Spleen (tissue), 11 donors: ENCODE measurements around the gene OPRL1. TPM values are rescaled to one million over a fixed set of nuclear protein-coding genes. Genes with fewer than 3 reads are reported as not detected.

Source experiments
- DNase-seq: peaks from one replicate; pipeline ENCODE4 v3.0.0-alpha.2; 2020
- H3K27ac ChIP-seq, 8 donors: fragments of 200-600 bp; sonication (generic) in 7 of 8; 1 replicate in 4 of 8; 2 replicates in 4 of 8; pipeline versions ENCODE4 v1.5.0 to v1.8.0; 2016 to 2021; ENCODE audit warnings: inconsistent platforms in 4 of 8, mild to moderate bottlenecking in 4 of 8, moderate library complexity in 1 of 8
- H3K27me3 ChIP-seq, 7 donors: fragments of 200-600 bp; sonication (generic) in 6 of 7; replicated peaks in 1 of 7; 1 replicate in 4 of 7; 2 replicates in 3 of 7; pipeline versions ENCODE4 v1.5.0 to v1.8.0; 2016 to 2021; ENCODE audit warnings: inconsistent platforms in 3 of 7, mild to moderate bottlenecking in 1 of 7
- H3K36me3 ChIP-seq, 6 donors: fragments of 200-600 bp; sonication (generic) in 5 of 6; 1 replicate in 4 of 6; 2 replicates in 2 of 6; pipeline versions ENCODE4 v1.5.0 to v1.8.0; 2016 to 2021; ENCODE audit warnings: inconsistent platforms in 2 of 6
- H3K4me1 ChIP-seq, 6 donors: fragments of 200-600 bp; sonication (generic) in 5 of 6; 1 replicate in 3 of 6; 2 replicates in 3 of 6; pipeline versions ENCODE4 v1.5.0 to v1.8.0; 2016 to 2021; ENCODE audit warnings: inconsistent platforms in 3 of 6
- H3K4me3 ChIP-seq, 8 donors: fragments of 200-600 bp; sonication (generic) in 7 of 8; 1 replicate in 4 of 8; 2 replicates in 4 of 8; pipeline versions ENCODE4 v1.5.0 to v1.8.0; 2016 to 2021; ENCODE audit warnings: inconsistent platforms in 4 of 8, mild to moderate bottlenecking in 4 of 8, moderate library complexity in 2 of 8
- H3K9me3 ChIP-seq, 8 donors: fragments of 200-600 bp; sonication (generic) in 7 of 8; 1 replicate in 4 of 8; 2 replicates in 4 of 8; pipeline versions ENCODE4 v1.5.0 to v1.8.0; 2016 to 2021; ENCODE audit warnings: inconsistent platforms in 4 of 8
- POLR2A ChIP-seq, 3 donors: fragments of 450-650 bp; IDR thresholded peaks; one replicate each; pipeline ENCODE4 v1.5.1; 2017; ENCODE audit warnings: antibody characterized with exemption in 3 of 3, mild to moderate bottlenecking in 1 of 3
- POLR2AphosphoS5 ChIP-seq, 3 donors: sonication (generic); formaldehyde crosslinking; IDR thresholded peaks; one replicate each; pipeline ENCODE4 v1.5.1; 2017; ENCODE audit warnings: antibody characterized with exemption in 3 of 3
- WGBS, 5 donors: extraction: QIAGEN DNeasy Blood & Tissue Kit in 3 of 5; methylation state at CpG; one replicate each; pipeline versions ENCODE4 v1.1.5 to v1.1.7; 2013 to 2018; 5-methylcytosine and 5-hydroxymethylcytosine counted together
- intact Hi-C: fragments of 100-400 bp; cut with DNase I; formaldehyde crosslinking; loops from one replicate; pipeline ENCODE4 v1.15.0; 2023; ENCODE audit warnings: low total_unique reads
- polyA plus RNA-seq, 3 donors: library from polyadenylated mRNA; stranded (reverse); fragments of 200-250 nt; gene quantifications; one replicate each; pipeline ENCODE4 v1.2.1, GENCODE V29; 2013
- total RNA-seq, 7 donors: library from RNA; depleted of rRNA in 3 of 7; stranded (reverse); fragments of >200 nt in 3 of 7; fragmentation: NEBNext Ultra II Directional in 4 of 7; extraction: Animal tissue kit (Norgen Biotek cat#: 25700) in 4 of 7; gene quantifications; one replicate each; pipeline versions ENCODE4 v1.1.0 to v1.2.1, GENCODE V29; 2016 to 2021
- TF ChIP-seq, protein P1 (sequence below), 11 experiments: fragments of 200-600 bp in 7 of 11; fragments of 450-650 bp in 4 of 11; sonication (generic) in 4 of 11; IDR thresholded peaks in 8 of 11; conservative IDR thresholded peaks in 3 of 11; 1 replicate in 7 of 11; 2 replicates in 4 of 11; pipeline versions ENCODE4 v1.4.0 to v1.8.0; 2016 to 2021; ENCODE audit warnings: antibody characterized with exemption in 11 of 11, inconsistent platforms in 4 of 11, mild to moderate bottlenecking in 1 of 11
- donor health status: healthy with polysubstance abuse.
- donor health status: DM: no; HTN: no; CAD: no; lungs with moderate emphysema.
- donor health status: DM: no; HTN: no; CAD: no.
- donor health status: Bipolar disorder and iron deficiency.
- donor health status: healthy.
- donor health status: DM: no; HTN: no; CAD: no.
- donor health status: DM: yes; HTN: yes; CAD: no.

The OPRL1 gene
- total and polyA plus RNA-seq, 10 donors, result 1.9 to 7.9 (median 5.0) TPM

DNA sequence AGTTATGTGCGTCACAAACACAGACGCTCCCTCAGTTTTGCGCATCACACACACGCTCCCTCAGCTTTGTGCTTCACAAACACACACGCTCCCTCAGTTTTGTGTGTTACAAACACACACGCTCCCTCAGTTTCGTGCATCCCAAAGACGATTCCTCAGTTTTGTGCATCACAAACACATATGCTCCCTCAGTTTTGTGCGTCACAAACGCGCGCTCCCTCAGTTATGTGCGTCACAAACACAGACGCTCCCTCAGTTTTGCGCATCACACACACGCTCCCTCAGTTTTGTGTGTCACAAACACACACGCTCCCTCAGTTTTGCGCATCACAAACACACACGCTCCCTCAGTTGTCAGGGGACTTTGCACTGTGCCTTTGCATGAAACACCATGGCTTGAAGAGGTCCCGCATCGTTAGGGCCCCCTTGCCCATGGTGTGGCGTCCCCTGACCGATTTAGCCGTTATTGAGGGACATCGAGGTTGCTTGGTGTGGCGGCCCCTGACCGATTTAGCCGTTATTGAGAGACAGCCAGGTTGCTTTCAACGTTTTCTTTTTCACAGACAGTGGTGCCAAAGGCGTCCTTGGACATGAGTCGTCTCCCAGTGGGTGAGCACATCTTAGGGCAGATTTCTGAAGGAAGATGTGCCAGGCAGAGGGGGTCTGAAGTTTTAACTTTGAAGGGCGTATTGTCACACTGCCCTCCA lies 56.3 kb downstream of the OPRL1 start:
- Histone ChIP-seq H3K4me3 (no peak overlapping the region), H3K27ac (no peak overlapping the region), H3K27me3 (peaks cover 0 to 29% (median 4%) of the 10 kb centered on the region in 7 donors), H3K9me3 (no peaks in the 10 kb centered on the region), H3K4me1 (no peaks in the 10 kb centered on the region), H3K36me3 (no peaks in the 10 kb centered on the region)
- TF ChIP-seq POLR2AphosphoS5 (IDR thresholded peaks at IDR 0.05) (no peak), POLR2A (IDR thresholded peaks at IDR 0.05) (no peak)
- TF ChIP-seq, protein P1, sequence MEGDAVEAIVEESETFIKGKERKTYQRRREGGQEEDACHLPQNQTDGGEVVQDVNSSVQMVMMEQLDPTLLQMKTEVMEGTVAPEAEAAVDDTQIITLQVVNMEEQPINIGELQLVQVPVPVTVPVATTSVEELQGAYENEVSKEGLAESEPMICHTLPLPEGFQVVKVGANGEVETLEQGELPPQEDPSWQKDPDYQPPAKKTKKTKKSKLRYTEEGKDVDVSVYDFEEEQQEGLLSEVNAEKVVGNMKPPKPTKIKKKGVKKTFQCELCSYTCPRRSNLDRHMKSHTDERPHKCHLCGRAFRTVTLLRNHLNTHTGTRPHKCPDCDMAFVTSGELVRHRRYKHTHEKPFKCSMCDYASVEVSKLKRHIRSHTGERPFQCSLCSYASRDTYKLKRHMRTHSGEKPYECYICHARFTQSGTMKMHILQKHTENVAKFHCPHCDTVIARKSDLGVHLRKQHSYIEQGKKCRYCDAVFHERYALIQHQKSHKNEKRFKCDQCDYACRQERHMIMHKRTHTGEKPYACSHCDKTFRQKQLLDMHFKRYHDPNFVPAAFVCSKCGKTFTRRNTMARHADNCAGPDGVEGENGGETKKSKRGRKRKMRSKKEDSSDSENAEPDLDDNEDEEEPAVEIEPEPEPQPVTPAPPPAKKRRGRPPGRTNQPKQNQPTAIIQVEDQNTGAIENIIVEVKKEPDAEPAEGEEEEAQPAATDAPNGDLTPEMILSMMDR (IDR thresholded peaks at IDR 0.05 in 8 of 11, conservative IDR thresholded peaks at IDR 0.05 in 3 of 11), result no peak
- 85 to 90% (median 88%) methylated on average over 31 to 32 of the region's 32 CpGs for WGBS, 5 donors
- intact Hi-C loops, result no loop called here
- DNase-seq, result peak; percentile 27

DNA sequence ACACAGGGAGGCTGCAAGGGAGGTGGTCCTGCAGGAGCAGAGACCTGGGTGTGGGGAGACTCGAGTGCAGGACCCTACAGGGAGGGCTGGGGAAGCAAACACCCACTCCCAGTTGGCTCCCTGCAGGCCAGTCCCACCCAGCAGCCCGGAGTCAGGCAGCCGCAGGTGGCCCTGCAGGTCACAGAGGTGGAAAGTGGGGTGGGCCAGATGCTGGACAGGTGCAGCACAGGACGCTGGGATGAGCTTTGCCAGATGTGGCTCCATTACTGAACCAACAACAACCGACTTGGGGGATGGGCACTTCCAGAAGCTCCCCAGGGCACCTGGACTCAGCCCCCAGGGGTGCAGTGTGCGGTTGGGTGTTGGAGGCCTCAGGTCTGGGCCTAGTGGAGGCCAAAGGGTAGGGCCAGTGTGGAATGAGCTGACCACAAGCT lies 57.7 kb downstream of the OPRL1 start:
- intact Hi-C loops, result no loop called here
- peak; percentile 57 for DNase-seq
- TF ChIP-seq POLR2AphosphoS5 (IDR thresholded peaks at IDR 0.05) (no peak), POLR2A (IDR thresholded peaks at IDR 0.05) (no peak)
- TF ChIP-seq, protein P1 (IDR thresholded peaks at IDR 0.05 in 8 of 11, conservative IDR thresholded peaks at IDR 0.05 in 3 of 11), result no peak
- Histone ChIP-seq H3K27ac (no peak overlapping the region), H3K36me3 (no peaks in the 10 kb centered on the region), H3K9me3 (no peaks in the 10 kb centered on the region), H3K27me3 (peaks cover 0 to 37% (median 4%) of the 10 kb centered on the region in 7 donors), H3K4me1 (no peaks in the 10 kb centered on the region), H3K4me3 (no peak overlapping the region)
- WGBS, 5 donors, result 51 to 91% (median 81%) methylated on average over 3 to 6 of the region's 6 CpGs

DNA sequence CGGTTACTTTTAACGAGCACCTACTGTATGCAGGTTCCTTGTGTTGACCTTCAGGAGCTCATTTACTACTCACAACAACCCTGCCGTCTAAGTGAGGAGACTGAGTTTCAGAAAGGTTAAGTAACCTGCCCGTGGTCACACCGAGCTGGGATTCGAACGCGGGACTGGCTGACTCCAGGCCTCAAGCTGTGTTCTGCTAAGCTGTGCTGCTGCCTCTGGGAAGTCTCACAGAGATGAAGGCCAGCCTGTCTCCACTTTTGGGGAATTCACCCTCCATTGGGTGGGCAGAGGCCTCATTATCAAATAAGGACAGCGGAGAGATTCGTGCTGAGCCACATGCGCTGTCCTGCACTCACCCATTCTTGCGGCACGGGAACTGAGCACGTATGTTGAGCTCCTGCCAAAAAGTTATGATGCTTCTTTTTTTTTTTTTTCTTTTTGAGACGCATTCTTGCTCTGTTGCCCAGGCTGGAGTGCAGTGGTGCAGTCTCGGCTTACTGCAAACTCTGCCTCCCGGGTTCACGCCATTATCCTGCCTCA lies 58.5 kb downstream of the OPRL1 start:
- Histone ChIP-seq H3K4me1 (no peaks in the 10 kb centered on the region), H3K9me3 (no peaks in the 10 kb centered on the region), H3K36me3 (no peaks in the 10 kb centered on the region), H3K27ac (no peak overlapping the region), H3K4me3 (no peak overlapping the region), H3K27me3 (peaks cover 0 to 37% (median 4%) of the 10 kb centered on the region in 7 donors)
- intact Hi-C loops, result no loop called here
- 86 to 94% (median 92%) methylated on average over 16 to 18 of the region's 18 CpGs for WGBS, 5 donors
- TF ChIP-seq, protein P1 (IDR thresholded peaks at IDR 0.05 in 8 of 11, conservative IDR thresholded peaks at IDR 0.05 in 3 of 11), result no peak
- TF ChIP-seq POLR2AphosphoS5 (IDR thresholded peaks at IDR 0.05), result no peak
- no peak for TF ChIP-seq POLR2A (IDR thresholded peaks at IDR 0.05)
- peak; percentile 34 for DNase-seq
